Calu3 (cell line): Measurements from ENCODE around the gene BBLN. TPM values are rescaled to one million over a fixed set of nuclear protein-coding genes. Genes with fewer than 3 reads are reported as not detected.

ENCODE experiments used
- BruUV-seq: library from RNA; stranded (reverse); fragments of 400-500 nt; replicated peaks from 2 replicates; lab custom pipeline; 2021; lab: Mats Ljungman, UMichigan
- CTCF ChIA-PET: fragments of 300-600 bp; sonication (Branson Sonifier 250); formaldehyde crosslinking; loops from one replicate; lab custom pipeline; 2022; ENCODE audit warnings: antibody characterized with exemption; lab: Charles Lee
- DNase-seq: peaks from one replicate; pipeline ENCODE4 v3.0.0; 2022
- H3K27ac Mint-ChIP-seq: one replicate; pipeline ENCODE4 v1.8.0; 2022; ENCODE audit warnings: mixed read lengths; ENCODE audit not compliant: unreplicated experiment
- H3K27me3 Mint-ChIP-seq: one replicate; pipeline ENCODE4 v1.8.0; 2022; ENCODE audit warnings: mixed read lengths; ENCODE audit not compliant: unreplicated experiment
- H3K36me3 Mint-ChIP-seq: one replicate; pipeline ENCODE4 v1.8.0; 2022; ENCODE audit warnings: mild to moderate bottlenecking, moderate library complexity, mixed read lengths; ENCODE audit not compliant: insufficient read depth, unreplicated experiment
- H3K4me1 Mint-ChIP-seq: one replicate; pipeline ENCODE4 v1.8.0; 2022; ENCODE audit warnings: mild to moderate bottlenecking, low read depth, mixed read lengths; ENCODE audit not compliant: unreplicated experiment
- H3K4me3 Mint-ChIP-seq: one replicate; pipeline ENCODE4 v1.8.0; 2022; ENCODE audit warnings: mild to moderate bottlenecking, low read depth, moderate library complexity, mixed read lengths; ENCODE audit not compliant: unreplicated experiment
- H3K9me3 Mint-ChIP-seq: one replicate; pipeline ENCODE4 v1.8.0; 2022; ENCODE audit warnings: low read depth, mixed read lengths; ENCODE audit not compliant: unreplicated experiment
- intact Hi-C: fragments of 100-400 bp; cut with micrococcal nuclease; formaldehyde crosslinking; loops from one replicate; pipeline ENCODE4 v1.10.0; 2022; ENCODE audit not compliant: unreplicated experiment
- total RNA-seq: library from RNA; stranded (reverse); gene quantifications from 2 replicates; pipeline ENCODE4 v1.2.3, GENCODE V29; 2022
- TF ChIP-seq, protein P1 (sequence below): fragments of 200-600 bp; IDR thresholded peaks from one replicate; pipeline ENCODE4 v1.8.0; 2022; ENCODE audit warnings: antibody characterized with exemption; ENCODE audit not compliant: unreplicated experiment

Gene BBLN
- total RNA-seq, 1 experiment from 2014 or later, result 82.3 TPM

GRCh38 chr9:128193469-128194096 is 33.5 kb downstream of the BBLN start:
- H3K36me3 Mint-ChIP-seq, result peaks cover 34% of the 10 kb centered on the region
- H3K9me3 Mint-ChIP-seq, result no peaks in the 10 kb centered on the region
- BruUV-seq, result no TSS peak
- DNase-seq, result no peak
- TF ChIP-seq, protein P1, sequence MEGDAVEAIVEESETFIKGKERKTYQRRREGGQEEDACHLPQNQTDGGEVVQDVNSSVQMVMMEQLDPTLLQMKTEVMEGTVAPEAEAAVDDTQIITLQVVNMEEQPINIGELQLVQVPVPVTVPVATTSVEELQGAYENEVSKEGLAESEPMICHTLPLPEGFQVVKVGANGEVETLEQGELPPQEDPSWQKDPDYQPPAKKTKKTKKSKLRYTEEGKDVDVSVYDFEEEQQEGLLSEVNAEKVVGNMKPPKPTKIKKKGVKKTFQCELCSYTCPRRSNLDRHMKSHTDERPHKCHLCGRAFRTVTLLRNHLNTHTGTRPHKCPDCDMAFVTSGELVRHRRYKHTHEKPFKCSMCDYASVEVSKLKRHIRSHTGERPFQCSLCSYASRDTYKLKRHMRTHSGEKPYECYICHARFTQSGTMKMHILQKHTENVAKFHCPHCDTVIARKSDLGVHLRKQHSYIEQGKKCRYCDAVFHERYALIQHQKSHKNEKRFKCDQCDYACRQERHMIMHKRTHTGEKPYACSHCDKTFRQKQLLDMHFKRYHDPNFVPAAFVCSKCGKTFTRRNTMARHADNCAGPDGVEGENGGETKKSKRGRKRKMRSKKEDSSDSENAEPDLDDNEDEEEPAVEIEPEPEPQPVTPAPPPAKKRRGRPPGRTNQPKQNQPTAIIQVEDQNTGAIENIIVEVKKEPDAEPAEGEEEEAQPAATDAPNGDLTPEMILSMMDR, result no peak
- peak overlapping the region; percentile 87 for H3K4me3 Mint-ChIP-seq
- no peaks in the 10 kb centered on the region for H3K4me1 Mint-ChIP-seq
- peak overlapping the region; percentile 83 for H3K27ac Mint-ChIP-seq
- CTCF ChIA-PET, result interaction anchor here (0.6 to 0.9 kb wide), 3 partner anchors 10 to 62 kb away, joined by 3 read pairs; no protein-coding TSS in a partner anchor
- no peaks in the 10 kb centered on the region for H3K27me3 Mint-ChIP-seq
- intact Hi-C loops, result no loop called here

DNA sequence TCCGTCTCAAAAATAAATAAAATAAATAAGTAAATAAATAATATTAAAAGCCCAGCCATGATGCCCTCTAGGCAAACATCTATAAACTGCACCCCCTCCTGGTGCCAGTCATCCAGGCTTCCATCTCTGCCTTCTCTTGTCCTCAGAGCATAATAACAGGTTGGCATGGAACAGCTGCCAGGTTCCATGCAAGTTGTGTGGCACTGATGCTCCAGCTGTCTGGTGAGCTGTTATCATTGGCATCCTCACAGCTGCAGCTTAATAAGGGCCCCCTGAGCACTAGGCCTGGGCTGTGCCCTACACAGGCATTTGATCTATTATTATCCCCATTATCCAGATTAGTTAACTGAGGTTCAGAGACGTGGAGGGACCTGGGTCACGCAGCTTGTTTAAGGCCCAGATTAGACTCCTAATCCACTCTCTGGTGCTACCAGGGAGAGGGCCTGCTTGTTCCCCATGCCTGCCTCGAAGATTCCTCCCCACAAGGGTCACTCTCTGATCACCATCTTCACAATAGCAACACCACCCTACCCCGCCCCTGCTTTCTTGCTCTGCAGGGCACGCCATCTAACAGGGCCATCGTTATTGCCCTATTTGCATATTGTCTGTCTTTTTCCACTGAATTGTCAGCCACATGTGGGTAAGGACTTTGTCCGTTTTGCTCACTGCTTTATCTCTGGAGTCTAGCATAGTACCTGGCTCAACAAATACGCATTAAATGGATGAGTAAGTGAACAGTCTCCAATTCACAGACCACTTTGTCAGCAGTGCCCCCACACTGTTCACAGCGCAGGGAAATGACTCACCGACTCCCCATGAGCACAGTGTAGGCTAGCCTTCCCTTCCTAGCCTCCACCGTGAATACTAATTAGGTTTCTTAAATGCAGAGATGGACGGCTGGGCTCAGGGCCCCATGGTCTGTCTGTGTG is 41.6 kb downstream of the BBLN start:
- no peaks in the 10 kb centered on the region for H3K9me3 Mint-ChIP-seq
- intact Hi-C loops, result no loop called here
- TF ChIP-seq, protein P1, result no peak
- CTCF ChIA-PET, result no interaction called here
- peaks cover 21% of the 10 kb centered on the region for H3K36me3 Mint-ChIP-seq
- peaks cover 8% of the 10 kb centered on the region for H3K4me1 Mint-ChIP-seq
- no peak overlapping the region for H3K27ac Mint-ChIP-seq
- no TSS peak for BruUV-seq
- H3K27me3 Mint-ChIP-seq, result no peaks in the 10 kb centered on the region
- H3K4me3 Mint-ChIP-seq, result no peak overlapping the region
- no peak for DNase-seq

DNA sequence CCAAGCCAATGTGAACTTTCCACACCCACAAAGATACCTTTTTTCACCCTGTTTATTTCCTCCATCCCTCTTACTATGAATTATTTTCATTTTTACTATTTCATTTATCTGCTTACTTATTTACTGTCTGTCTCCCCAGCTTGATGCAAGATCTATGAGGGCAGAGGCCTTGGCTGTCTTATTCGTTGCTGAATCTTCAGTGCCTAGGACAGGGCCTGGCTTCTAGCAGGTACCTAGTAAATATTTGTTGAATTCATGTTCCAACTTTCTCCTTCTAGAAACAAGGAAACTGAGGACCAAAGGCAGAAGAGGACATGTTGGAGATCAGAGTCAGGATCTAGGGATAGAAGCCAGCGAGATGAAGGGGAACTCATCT is 42.6 kb downstream of the BBLN start:
- Mint-ChIP-seq H3K27me3 (no peaks in the 10 kb centered on the region), H3K4me1 (peaks cover 14% of the 10 kb centered on the region), H3K9me3 (no peaks in the 10 kb centered on the region), H3K4me3 (peak overlapping the region; percentile 82), H3K27ac (no peak overlapping the region), H3K36me3 (peaks cover 27% of the 10 kb centered on the region)
- CTCF ChIA-PET, result no interaction called here
- no TSS peak for BruUV-seq
- intact Hi-C loops, result no loop called here
- no peak for DNase-seq
- TF ChIP-seq, protein P1, result no peak

- H3K27me3 Mint-ChIP-seq, result no peaks in the 10 kb centered on the region
- intact Hi-C loops, result no loop called here
- CTCF ChIA-PET, result no interaction called here
- TF ChIP-seq, protein P1, result peak; percentile 65
- peak; percentile 69 for DNase-seq
- H3K4me1 Mint-ChIP-seq, result peaks cover 14% of the 10 kb centered on the region
- H3K36me3 Mint-ChIP-seq, result peaks cover 27% of the 10 kb centered on the region
- H3K9me3 Mint-ChIP-seq, result no peaks in the 10 kb centered on the region
- no TSS peak for BruUV-seq
- H3K27ac Mint-ChIP-seq, result no peak within 1 kb of the TSS
- H3K4me3 Mint-ChIP-seq, result peak within 1 kb of the TSS; percentile 82
Observed at GRCh38 chr9:128203024-128203706, 43.1 kb downstream of the BBLN start, which contains the start of gene DNM1. Gene DNM1, plus strand, starts transcription at chr9:128203379. Its CDS starts 92 bp downstream, at chr9:128203471.
